Measurements from ENCODE around the gene CACNG4.

- TF ChIP-seq POLR2A (IDR thresholded peaks at IDR 0.05) (no peak), CTCF (IDR thresholded peaks at IDR 0.05) (no peak), EP300 (IDR thresholded peaks at IDR 0.05) (no peak)
Measured at GRCh38 chr17:66929591-66929990, 34.9 kb upstream of the CACNG4 start.

Data from upper lobe of left lung (tissue), 4 donors.